PC-9 (cell line): Measurements from ENCODE around the gene ADAMTSL3. TPM values are rescaled to one million over a fixed set of nuclear protein-coding genes. Genes with fewer than 3 reads are reported as not detected.

ENCODE experiments used
- BruUV-seq: library from RNA; stranded (reverse); fragments of 400-500 nt; replicated peaks from 2 replicates; lab custom pipeline; 2021; lab: Mats Ljungman, UMichigan
- CTCF ChIA-PET: fragments of 300-600 bp; sonication (Branson Sonifier 250); formaldehyde crosslinking; loops from one replicate; lab custom pipeline; 2022; ENCODE audit warnings: antibody characterized with exemption; lab: Charles Lee
- POLR2A ChIA-PET: fragments of 300-600 bp; sonication (Branson Sonifier 250); formaldehyde crosslinking; loops from one replicate; lab custom pipeline; 2022; ENCODE audit warnings: antibody characterized with exemption; ENCODE audit not compliant: unreplicated experiment; lab: Charles Lee
- DNase-seq, 2 experiments: peaks; one replicate each; pipeline versions ENCODE4 v3.0.0 to v3.0.0-alpha.2; 2015 to 2022; ENCODE audit warnings: mixed read lengths in 1 of 2
- H2AFZ ChIP-seq: fragments of 200-600 bp; sonication (generic); 2 replicates; pipeline ENCODE4 v1.8.1; 2017; ENCODE audit warnings: antibody characterized with exemption
- H3F3A ChIP-seq: fragments of 200-600 bp; sonication (generic); 2 replicates; pipeline ENCODE4 v1.8.1; 2017; ENCODE audit warnings: antibody characterized with exemption, mild to moderate bottlenecking, low read depth; ENCODE audit not compliant: insufficient read depth
- H3K27ac ChIP-seq: fragments of 200-600 bp; sonication (generic); 2 replicates; pipeline ENCODE4 v1.6.1; 2016; ENCODE audit warnings: mixed run types
- H3K27me3 ChIP-seq: fragments of 200-600 bp; sonication (generic); 2 replicates; pipeline ENCODE4 v1.6.1; 2016; ENCODE audit warnings: low read depth, mixed run types; ENCODE audit not compliant: insufficient read depth
- H3K36me3 ChIP-seq: fragments of 200-600 bp; sonication (generic); 2 replicates; pipeline ENCODE4 v1.6.1; 2016; ENCODE audit warnings: low read depth, mixed run types
- H3K4me1 ChIP-seq: fragments of 200-600 bp; sonication (generic); replicated peaks from 2 replicates; pipeline ENCODE4 v1.6.1; 2016; ENCODE audit warnings: mixed run types; ENCODE audit not compliant: insufficient read depth
- H3K4me2 ChIP-seq: fragments of 200-600 bp; sonication (generic); 2 replicates; pipeline ENCODE4 v1.6.1; 2017; ENCODE audit warnings: mixed run types
- H3K4me3 ChIP-seq: fragments of 200-600 bp; sonication (generic); 2 replicates; pipeline ENCODE4 v1.6.1; 2016; ENCODE audit warnings: mixed run types
- H3K79me2 ChIP-seq: fragments of 200-600 bp; sonication (generic); 2 replicates; pipeline ENCODE4 v1.6.1; 2017; ENCODE audit warnings: low read depth, mixed run types
- H3K9me2 ChIP-seq: fragments of 200-600 bp; sonication (generic); 2 replicates; pipeline ENCODE4 v1.8.1; 2017; ENCODE audit warnings: mild to moderate bottlenecking; ENCODE audit not compliant: insufficient read depth
- H3K9me3 ChIP-seq: fragments of 200-600 bp; sonication (generic); 2 replicates; pipeline ENCODE4 v1.8.1; 2016; ENCODE audit warnings: low read depth; ENCODE audit not compliant: insufficient read depth
- H4K20me1 ChIP-seq: fragments of 200-600 bp; sonication (generic); 2 replicates; pipeline ENCODE4 v1.8.1; 2017; ENCODE audit not compliant: insufficient read depth
- EZH2 ChIP-seq: fragments of 200-600 bp; sonication (generic); IDR thresholded peaks from 2 replicates; pipeline ENCODE4 v1.8.0; 2017; ENCODE audit warnings: antibody characterized with exemption, low read depth
- intact Hi-C: fragments of 100-400 bp; cut with micrococcal nuclease; formaldehyde crosslinking; loops from one replicate; pipeline ENCODE4 v1.10.0; 2022; ENCODE audit not compliant: unreplicated experiment
- total RNA-seq: library from RNA; stranded (reverse); gene quantifications from 2 replicates; pipeline ENCODE4 v1.2.3, GENCODE V29; 2021
- TF ChIP-seq, protein P1 (sequence below): fragments of 200-600 bp; sonication (generic); conservative IDR thresholded peaks from 2 replicates; pipeline ENCODE4 v1.6.1; 2017; ENCODE audit warnings: mixed run types, antibody characterized with exemption, mild to moderate bottlenecking, moderate library complexity

The ADAMTSL3 gene
- total RNA-seq, 1 experiment from 2014 or later = 5.0 TPM

DNA sequence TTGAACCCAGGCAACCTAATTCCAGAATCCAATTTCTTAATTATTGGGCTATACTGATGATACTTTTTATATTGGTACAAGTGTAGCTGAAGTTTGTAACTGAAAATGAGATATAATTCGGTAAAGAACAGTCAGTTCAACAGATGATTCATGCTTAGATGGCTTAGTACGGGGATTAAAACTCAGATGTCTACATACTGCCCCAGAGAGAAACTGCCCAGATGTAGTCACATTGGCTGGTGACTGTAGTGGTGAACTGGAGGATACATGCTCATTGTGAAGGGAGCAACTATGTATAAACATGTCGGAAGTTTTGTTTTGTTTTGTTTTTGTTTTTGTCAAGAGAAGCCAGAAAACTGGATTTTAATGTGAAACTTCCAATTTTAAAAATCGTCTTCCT is 179.6 kb downstream of the ADAMTSL3 start:
- no peak overlapping the region for H3K4me3 ChIP-seq
- H3K4me1 ChIP-seq = no peaks in the 10 kb centered on the region
- no peaks in the 10 kb centered on the region for H3K36me3 ChIP-seq
- POLR2A ChIA-PET = no interaction called here
- no peaks in the 10 kb centered on the region for H3F3A ChIP-seq
- intact Hi-C loops = no loop called here
- no peaks in the 10 kb centered on the region for H3K27me3 ChIP-seq
- no peak overlapping the region for H2AFZ ChIP-seq
- H3K27ac ChIP-seq = no peak overlapping the region
- H3K9me3 ChIP-seq = no peaks in the 10 kb centered on the region
- BruUV-seq = no TSS peak
- DNase-seq = no peak
- TF ChIP-seq EZH2 = no peak
- TF ChIP-seq, protein P1, sequence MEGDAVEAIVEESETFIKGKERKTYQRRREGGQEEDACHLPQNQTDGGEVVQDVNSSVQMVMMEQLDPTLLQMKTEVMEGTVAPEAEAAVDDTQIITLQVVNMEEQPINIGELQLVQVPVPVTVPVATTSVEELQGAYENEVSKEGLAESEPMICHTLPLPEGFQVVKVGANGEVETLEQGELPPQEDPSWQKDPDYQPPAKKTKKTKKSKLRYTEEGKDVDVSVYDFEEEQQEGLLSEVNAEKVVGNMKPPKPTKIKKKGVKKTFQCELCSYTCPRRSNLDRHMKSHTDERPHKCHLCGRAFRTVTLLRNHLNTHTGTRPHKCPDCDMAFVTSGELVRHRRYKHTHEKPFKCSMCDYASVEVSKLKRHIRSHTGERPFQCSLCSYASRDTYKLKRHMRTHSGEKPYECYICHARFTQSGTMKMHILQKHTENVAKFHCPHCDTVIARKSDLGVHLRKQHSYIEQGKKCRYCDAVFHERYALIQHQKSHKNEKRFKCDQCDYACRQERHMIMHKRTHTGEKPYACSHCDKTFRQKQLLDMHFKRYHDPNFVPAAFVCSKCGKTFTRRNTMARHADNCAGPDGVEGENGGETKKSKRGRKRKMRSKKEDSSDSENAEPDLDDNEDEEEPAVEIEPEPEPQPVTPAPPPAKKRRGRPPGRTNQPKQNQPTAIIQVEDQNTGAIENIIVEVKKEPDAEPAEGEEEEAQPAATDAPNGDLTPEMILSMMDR = no peak
- CTCF ChIA-PET = no interaction called here
- no peaks in the 10 kb centered on the region for H3K9me2 ChIP-seq
- H3K79me2 ChIP-seq = no peaks in the 10 kb centered on the region
- H3K4me2 ChIP-seq = no peak overlapping the region
- H4K20me1 ChIP-seq = no peaks in the 10 kb centered on the region

DNA sequence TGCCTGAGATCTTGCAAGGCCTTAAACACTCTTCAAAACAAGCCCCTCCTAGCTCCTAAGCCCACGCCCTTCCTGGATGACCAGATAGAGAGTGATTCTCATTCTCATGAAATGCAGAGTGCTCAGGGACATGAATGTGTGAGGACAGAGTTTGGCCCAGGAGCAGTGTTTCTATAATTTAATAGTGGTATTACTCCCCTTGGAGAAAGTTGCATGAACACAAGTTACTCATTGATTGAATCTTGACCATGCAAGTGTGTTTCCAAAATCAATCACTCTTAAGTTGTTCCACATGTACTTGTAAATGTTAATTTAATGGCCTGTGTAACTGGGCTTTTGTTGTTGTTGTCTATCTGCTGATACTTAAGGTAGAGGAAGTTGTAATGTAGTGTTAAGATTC is 181.6 kb downstream of the ADAMTSL3 start:
- POLR2A ChIA-PET = no interaction called here
- intact Hi-C loops = loop anchor here (5.0 kb wide), 1 partner anchor 263 kb away; no protein-coding TSS in a partner anchor
- no peaks in the 10 kb centered on the region for H3K27me3 ChIP-seq

DNA sequence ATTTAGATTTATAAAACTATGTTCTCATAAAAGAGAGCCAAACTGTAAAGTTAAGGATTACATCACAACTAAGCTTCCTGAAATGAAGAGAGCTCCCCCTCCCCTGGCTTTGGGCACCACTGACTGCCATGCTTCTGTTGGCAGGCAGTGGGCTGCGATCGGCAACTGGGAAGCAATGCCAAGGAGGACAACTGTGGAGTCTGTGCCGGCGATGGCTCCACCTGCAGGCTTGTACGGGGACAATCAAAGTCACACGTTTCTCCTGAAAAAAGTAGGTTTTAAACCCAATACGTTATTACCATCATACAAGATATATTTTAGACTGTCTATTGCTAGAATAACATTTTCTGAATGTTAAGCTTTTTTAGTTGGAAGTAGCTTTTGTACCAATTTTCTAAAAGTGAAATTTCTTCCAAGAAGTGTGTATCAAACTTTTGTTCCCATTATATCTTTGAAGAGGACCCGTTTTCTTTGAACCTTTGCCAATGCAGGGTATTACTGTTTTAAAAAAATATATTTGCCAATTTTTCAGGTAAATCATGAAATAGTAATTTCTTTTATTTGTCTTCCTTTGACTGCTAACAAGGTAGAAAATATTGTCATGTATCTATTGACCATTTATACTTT is 184.1 kb downstream of the ADAMTSL3 start:
- Histone ChIP-seq H3K79me2 (no peaks in the 10 kb centered on the region), H3F3A (no peaks in the 10 kb centered on the region), H3K27me3 (no peaks in the 10 kb centered on the region), H3K4me1 (no peaks in the 10 kb centered on the region), H3K36me3 (no peaks in the 10 kb centered on the region), H3K4me3 (no peak overlapping the region), H3K27ac (no peak overlapping the region), H3K9me3 (no peaks in the 10 kb centered on the region), H2AFZ (no peak overlapping the region), H3K4me2 (0 out of 2 replicates have a peak overlapping the region, but pooled peaks have one; percentile 30), H4K20me1 (no peaks in the 10 kb centered on the region), H3K9me2 (no peaks in the 10 kb centered on the region)
- ChIA-PET POLR2A (no interaction called here), CTCF (no interaction called here)
- TF ChIP-seq, protein P1 = peak; percentile 65
- no peak for TF ChIP-seq EZH2
- peak in 1 of 2 experiments; percentile 14 for DNase-seq
- intact Hi-C loops = loop anchor here (5.0 kb wide), 1 partner anchor 266 kb away; no protein-coding TSS in a partner anchor
- BruUV-seq = no TSS peak

More for the DNA sequence above, 181.6 kb downstream of the ADAMTSL3 start:
- no peaks in the 10 kb centered on the region for H3K9me2 ChIP-seq
- H3K27ac ChIP-seq = no peak overlapping the region
- H3K4me1 ChIP-seq = no peaks in the 10 kb centered on the region
- no peaks in the 10 kb centered on the region for H3K36me3 ChIP-seq
- no peaks in the 10 kb centered on the region for H3K9me3 ChIP-seq
- CTCF ChIA-PET = no interaction called here
- no peak overlapping the region for H3K4me2 ChIP-seq
- DNase-seq = no peak
- no peak overlapping the region for H2AFZ ChIP-seq
- no peak overlapping the region for H3K4me3 ChIP-seq
- H3F3A ChIP-seq = no peaks in the 10 kb centered on the region
- TF ChIP-seq EZH2 = no peak
- TF ChIP-seq, protein P1 = no peak
- no peaks in the 10 kb centered on the region for H3K79me2 ChIP-seq
- no peaks in the 10 kb centered on the region for H4K20me1 ChIP-seq
- no TSS peak for BruUV-seq
